Measurements from ENCODE around the gene OR10H3. TPM values are rescaled to one million over a fixed set of nuclear protein-coding genes. Genes with fewer than 3 reads are reported as not detected.

OR10H3 gene
- total RNA-seq, 2 donors from 2014 or later, result not detected

DNA sequence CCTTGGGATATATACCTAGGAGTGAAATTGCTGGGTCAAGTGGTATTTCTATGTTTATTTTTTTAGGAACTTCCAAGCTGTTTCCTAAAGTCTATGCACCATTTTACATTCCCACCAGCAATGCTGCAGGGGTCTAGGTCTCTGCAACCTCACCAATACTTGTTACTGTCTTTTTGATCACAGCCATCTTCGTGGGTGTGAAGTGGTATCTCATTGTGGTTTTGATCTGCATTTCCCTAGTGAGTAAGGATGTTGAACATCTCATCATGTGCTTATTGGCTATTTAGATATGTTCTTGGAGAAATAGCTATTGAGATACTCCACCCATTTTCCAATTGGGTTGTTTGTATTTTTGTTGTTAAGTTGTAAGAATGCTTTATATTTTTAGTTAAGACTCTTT lies 7.2 kb upstream of the OR10H3 start:
- TF ChIP-seq, protein P1, sequence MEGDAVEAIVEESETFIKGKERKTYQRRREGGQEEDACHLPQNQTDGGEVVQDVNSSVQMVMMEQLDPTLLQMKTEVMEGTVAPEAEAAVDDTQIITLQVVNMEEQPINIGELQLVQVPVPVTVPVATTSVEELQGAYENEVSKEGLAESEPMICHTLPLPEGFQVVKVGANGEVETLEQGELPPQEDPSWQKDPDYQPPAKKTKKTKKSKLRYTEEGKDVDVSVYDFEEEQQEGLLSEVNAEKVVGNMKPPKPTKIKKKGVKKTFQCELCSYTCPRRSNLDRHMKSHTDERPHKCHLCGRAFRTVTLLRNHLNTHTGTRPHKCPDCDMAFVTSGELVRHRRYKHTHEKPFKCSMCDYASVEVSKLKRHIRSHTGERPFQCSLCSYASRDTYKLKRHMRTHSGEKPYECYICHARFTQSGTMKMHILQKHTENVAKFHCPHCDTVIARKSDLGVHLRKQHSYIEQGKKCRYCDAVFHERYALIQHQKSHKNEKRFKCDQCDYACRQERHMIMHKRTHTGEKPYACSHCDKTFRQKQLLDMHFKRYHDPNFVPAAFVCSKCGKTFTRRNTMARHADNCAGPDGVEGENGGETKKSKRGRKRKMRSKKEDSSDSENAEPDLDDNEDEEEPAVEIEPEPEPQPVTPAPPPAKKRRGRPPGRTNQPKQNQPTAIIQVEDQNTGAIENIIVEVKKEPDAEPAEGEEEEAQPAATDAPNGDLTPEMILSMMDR (IDR thresholded peaks at IDR 0.05), result no peak
- ATAC-seq (ENCODE audit: insufficient number of reproducible peaks, low FRiP score, low read depth), result no peak
- DNase-seq (ENCODE audit: low spot score), result no peak
- Histone ChIP-seq H3K9me3 (no peaks in the 10 kb centered on the region), H3K4me3 (no peak overlapping the region), H3K4me1 (ENCODE audit: control insufficient read depth in 1 of 2, low read depth in 2 of 2) (no peaks in the 10 kb centered on the region), H3K36me3 (no peaks in the 10 kb centered on the region), H3K27ac (no peak overlapping the region), H3K27me3 (replicated peaks; ENCODE audit: insufficient read depth) (no peaks in the 10 kb centered on the region)

DNA sequence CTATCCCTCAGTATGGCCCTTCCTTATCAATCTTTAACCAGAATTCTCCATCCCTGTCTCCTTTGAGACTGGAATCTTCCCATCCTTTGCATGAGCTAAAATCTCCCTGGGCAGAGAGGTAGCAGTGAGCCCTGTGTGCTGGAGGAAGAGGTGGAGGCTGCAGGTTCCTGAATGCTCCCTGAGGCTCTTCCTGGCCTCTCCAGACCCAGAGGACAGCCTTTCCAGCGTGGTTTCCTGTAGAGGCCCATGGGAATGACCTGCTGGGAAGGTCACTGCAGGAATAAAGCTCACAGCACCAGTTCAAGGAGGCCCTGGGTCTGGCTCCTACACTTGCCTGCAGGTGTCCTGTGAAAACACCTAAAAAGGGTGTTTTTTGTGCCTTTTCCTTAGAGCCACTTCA lies 5.4 kb upstream of the OR10H3 start:
- no peak overlapping the region for H3K4me3 ChIP-seq
- no peak overlapping the region for H3K27ac ChIP-seq
- ATAC-seq (ENCODE audit: insufficient number of reproducible peaks, low FRiP score, low read depth) (no peak), DNase-seq (ENCODE audit: low spot score) (no peak)
- no peaks in the 10 kb centered on the region for H3K9me3 ChIP-seq
- H3K27me3 ChIP-seq (replicated peaks; ENCODE audit: insufficient read depth), result no peaks in the 10 kb centered on the region
- no peaks in the 10 kb centered on the region for H3K36me3 ChIP-seq
- H3K4me1 ChIP-seq (ENCODE audit: control insufficient read depth in 1 of 2, low read depth in 2 of 2), result no peaks in the 10 kb centered on the region
- TF ChIP-seq, protein P1 (IDR thresholded peaks at IDR 0.05), result no peak

DNA sequence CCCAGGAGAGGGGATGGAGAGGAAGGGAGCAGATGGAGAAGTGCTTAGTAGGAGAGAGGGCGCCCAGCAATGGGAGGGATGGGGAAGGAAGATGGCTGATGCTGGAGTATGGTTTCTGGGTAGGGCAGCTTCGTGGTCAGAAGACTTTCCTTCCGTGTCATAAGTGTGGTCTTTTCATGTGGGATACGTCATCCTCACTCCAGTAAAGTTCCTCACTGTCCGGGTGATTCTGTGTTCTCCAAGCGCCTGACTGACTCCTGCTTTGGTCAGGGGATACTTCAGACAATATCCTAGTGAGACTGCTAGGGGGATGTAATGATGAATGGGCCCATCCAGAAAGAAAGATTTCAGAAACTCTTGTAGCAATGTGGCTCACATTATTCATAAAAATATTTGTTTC lies 3.9 kb upstream of the OR10H3 start:
- H3K9me3 ChIP-seq, result no peaks in the 10 kb centered on the region
- TF ChIP-seq, protein P1 (IDR thresholded peaks at IDR 0.05), result no peak
- no peaks in the 10 kb centered on the region for H3K27me3 ChIP-seq (replicated peaks; ENCODE audit: insufficient read depth)
- no peak overlapping the region for H3K27ac ChIP-seq
- DNase-seq (ENCODE audit: low spot score), result no peak
- H3K36me3 ChIP-seq, result no peaks in the 10 kb centered on the region
- H3K4me3 ChIP-seq, result no peak overlapping the region
- H3K4me1 ChIP-seq (ENCODE audit: control insufficient read depth in 1 of 2, low read depth in 2 of 2), result no peaks in the 10 kb centered on the region
- ATAC-seq (ENCODE audit: insufficient number of reproducible peaks, low FRiP score, low read depth), result no peak

DNA sequence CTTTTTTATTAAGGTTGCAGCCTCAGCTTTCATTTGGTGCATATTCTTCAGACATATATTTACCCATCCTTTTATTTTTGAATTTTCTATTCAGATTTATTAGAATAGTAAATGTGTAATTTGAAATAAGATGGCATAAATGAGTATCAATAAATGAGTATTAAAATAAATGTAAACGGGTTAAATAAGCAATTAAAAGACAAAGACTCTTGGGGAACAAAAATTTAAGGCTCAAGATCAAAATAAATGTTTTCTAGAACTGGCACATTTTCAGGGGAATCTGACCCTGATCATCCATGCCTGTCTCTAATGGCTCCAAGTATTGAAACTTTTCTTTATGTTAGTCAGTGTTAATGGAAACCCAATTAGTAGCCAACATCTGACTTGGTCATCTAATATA lies 3.0 kb downstream of the OR10H3 start:
- no peaks in the 10 kb centered on the region for H3K4me1 ChIP-seq (ENCODE audit: control insufficient read depth in 1 of 2, low read depth in 2 of 2)
- peaks cover 16% of the 10 kb centered on the region for H3K9me3 ChIP-seq
- no peak overlapping the region for H3K27ac ChIP-seq
- no peaks in the 10 kb centered on the region for H3K27me3 ChIP-seq (replicated peaks; ENCODE audit: insufficient read depth)
- ATAC-seq (ENCODE audit: insufficient number of reproducible peaks, low FRiP score, low read depth) (no peak), DNase-seq (ENCODE audit: low spot score) (no peak)
- no peak overlapping the region for H3K4me3 ChIP-seq
- H3K36me3 ChIP-seq, result no peaks in the 10 kb centered on the region
- TF ChIP-seq, protein P1 (IDR thresholded peaks at IDR 0.05), result no peak

DNA sequence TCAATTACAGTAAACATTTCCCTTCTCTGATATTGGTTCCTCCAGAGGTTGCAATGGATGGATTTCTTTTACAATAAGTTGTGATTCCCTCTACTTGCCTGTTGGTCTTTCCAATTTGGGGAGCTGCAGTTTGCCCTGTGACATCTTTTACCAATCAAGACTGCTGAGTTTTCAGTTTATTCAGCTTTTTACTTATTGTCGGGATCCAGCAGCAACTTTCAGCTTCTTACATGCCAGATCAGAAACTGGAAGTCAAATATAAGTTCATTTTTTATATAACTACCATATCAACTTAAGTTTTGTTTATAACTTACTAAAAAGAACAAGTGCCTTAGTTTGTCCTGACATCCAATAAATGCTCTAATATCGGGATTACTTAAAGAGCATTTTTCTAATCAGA lies 10.5 kb downstream of the OR10H3 start:
- H3K36me3 ChIP-seq, result no peaks in the 10 kb centered on the region
- ATAC-seq (ENCODE audit: insufficient number of reproducible peaks, low FRiP score, low read depth) (no peak), DNase-seq (ENCODE audit: low spot score) (no peak)
- no peak overlapping the region for H3K4me3 ChIP-seq
- no peaks in the 10 kb centered on the region for H3K9me3 ChIP-seq
- no peaks in the 10 kb centered on the region for H3K27me3 ChIP-seq (replicated peaks; ENCODE audit: insufficient read depth)
- TF ChIP-seq, protein P1 (IDR thresholded peaks at IDR 0.05), result no peak
- H3K4me1 ChIP-seq (ENCODE audit: control insufficient read depth in 1 of 2, low read depth in 2 of 2), result no peaks in the 10 kb centered on the region
- no peak overlapping the region for H3K27ac ChIP-seq
